SK-N-SH treated with all-trans-retinoic acid at 6 μM for 48 hours (cell line): ENCODE results near the gene HHATL.

ENCODE experiments used
- ATAC-seq: fragments of 200-7000 bp; cut with Tn5 transposase; 3 replicates; pipeline ENCODE4 v1.9.1; 2020; ENCODE audit warnings: mild to moderate bottlenecking, moderate library complexity
- ARNTL ChIP-seq: fragments of 450-650 bp; formaldehyde crosslinking; IDR thresholded peaks from 2 replicates; pipeline ENCODE4 v1.5.0; 2020; ENCODE audit warnings: low read depth, mild to moderate bottlenecking, moderate library complexity, borderline replicate concordance
- BACH2 ChIP-seq: fragments of 250-450 bp; sonication (Bioruptor Pico); IDR thresholded peaks from 2 replicates; pipeline ENCODE4 v1.9.0; 2021; ENCODE audit warnings: mild to moderate bottlenecking, borderline replicate concordance
- CSDC2 ChIP-seq: fragments of 250-450 bp; sonication (Bioruptor Pico); IDR thresholded peaks from 2 replicates; pipeline ENCODE4 v1.5.0; 2020; ENCODE audit warnings: mild to moderate bottlenecking, moderate library complexity
- OSR1 ChIP-seq: fragments of 250-450 bp; sonication (Bioruptor Pico); IDR thresholded peaks from 2 replicates; pipeline ENCODE4 v1.8.0; 2022; ENCODE audit warnings: moderate library complexity, mild to moderate bottlenecking, inconsistent platforms
- PPARA ChIP-seq: fragments of 250-450 bp; sonication (Bioruptor Pico); IDR thresholded peaks from 2 replicates; pipeline ENCODE4 v1.5.0; 2020; ENCODE audit warnings: mild to moderate bottlenecking, borderline replicate concordance
- SNAI2 ChIP-seq: fragments of 250-450 bp; sonication (Bioruptor Pico); IDR thresholded peaks from 2 replicates; pipeline ENCODE4 v1.5.0; 2020; ENCODE audit warnings: mild to moderate bottlenecking, moderate library complexity
- TCF4 ChIP-seq: fragments of 250-450 bp; sonication (Bioruptor Pico); IDR thresholded peaks from 2 replicates; pipeline ENCODE4 v1.8.0; 2021; ENCODE audit warnings: mild to moderate bottlenecking, moderate library complexity, borderline replicate concordance
- TOX ChIP-seq: fragments of 250-450 bp; sonication (Bioruptor Pico); IDR thresholded peaks from 2 replicates; pipeline ENCODE4 v1.8.0; 2021; ENCODE audit warnings: mild to moderate bottlenecking, moderate library complexity, borderline replicate concordance
- ZC3H10 ChIP-seq: fragments of 250-450 bp; sonication (Bioruptor Pico); IDR thresholded peaks from 2 replicates; pipeline ENCODE4 v1.5.1; 2021; ENCODE audit warnings: mild to moderate bottlenecking, moderate library complexity
- ZFP3 ChIP-seq: fragments of 250-450 bp; sonication (Bioruptor Pico); IDR thresholded peaks from 2 replicates; pipeline ENCODE4 v1.5.0; 2020; ENCODE audit warnings: mild to moderate bottlenecking, moderate library complexity
- ZNF565 ChIP-seq: fragments of 450-650 bp; formaldehyde crosslinking; conservative IDR thresholded peaks from 2 replicates; pipeline ENCODE4 v1.5.0; 2020; ENCODE audit warnings: low read depth, mild to moderate bottlenecking, moderate library complexity
- ZNF70 ChIP-seq: fragments of 450-650 bp; formaldehyde crosslinking; IDR thresholded peaks from 2 replicates; pipeline ENCODE4 v1.5.0; 2020; ENCODE audit warnings: mild to moderate bottlenecking, moderate library complexity
- ZNF8 ChIP-seq: fragments of 450-650 bp; formaldehyde crosslinking; IDR thresholded peaks from 2 replicates; pipeline ENCODE4 v1.5.0; 2020; ENCODE audit warnings: mild to moderate bottlenecking, moderate library complexity
- TF ChIP-seq, protein P1 (sequence below): fragments of 250-450 bp; sonication (Bioruptor Pico); IDR thresholded peaks from 2 replicates; pipeline ENCODE4 v1.5.0; 2020; ENCODE audit warnings: mild to moderate bottlenecking, moderate library complexity
- TF ChIP-seq, protein P2 (sequence below): fragments of 250-450 bp; sonication (Bioruptor Pico); IDR thresholded peaks from 2 replicates; pipeline ENCODE4 v1.8.0; 2021; ENCODE audit warnings: low read depth, mild to moderate bottlenecking, moderate library complexity, borderline replicate concordance
- TF ChIP-seq, protein P3 (sequence below): fragments of 250-450 bp; sonication (Bioruptor Pico); IDR thresholded peaks from 2 replicates; pipeline ENCODE4 v1.5.1; 2020; ENCODE audit warnings: low read depth, mild to moderate bottlenecking, moderate library complexity
- TF ChIP-seq, protein P4 (sequence below): fragments of 250-450 bp; sonication (Bioruptor Pico); IDR thresholded peaks from 2 replicates; pipeline ENCODE4 v1.5.1; 2021; ENCODE audit warnings: mild to moderate bottlenecking, moderate library complexity

Gene HHATL

DNA sequence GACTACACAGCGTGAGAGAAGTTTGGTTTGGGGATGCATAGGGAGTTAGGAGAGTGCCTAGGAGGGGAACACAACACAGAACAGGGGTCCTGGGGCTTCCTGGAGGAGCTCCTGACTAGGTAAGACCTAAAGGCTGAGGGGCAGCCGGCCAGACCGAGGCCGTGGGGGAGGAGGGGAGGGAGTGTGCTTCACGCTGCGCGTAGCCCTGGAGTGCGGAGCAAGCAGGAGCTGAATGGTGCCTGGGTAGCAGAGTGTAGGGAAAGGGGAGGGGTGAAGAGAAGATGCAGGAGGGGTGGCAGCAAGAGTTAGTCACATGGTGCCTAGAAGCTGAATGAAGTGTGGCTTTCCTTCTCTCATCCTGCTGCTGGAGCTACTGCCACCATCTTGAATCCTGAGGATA, 32.4 kb upstream of the HHATL start:
- no peak for ATAC-seq
- TF ChIP-seq CSDC2 (CRISPR knock-in tag) (no peak), ZNF70 (CRISPR knock-in tag) (no peak), BACH2 (no peak)
- TF ChIP-seq, protein P1, sequence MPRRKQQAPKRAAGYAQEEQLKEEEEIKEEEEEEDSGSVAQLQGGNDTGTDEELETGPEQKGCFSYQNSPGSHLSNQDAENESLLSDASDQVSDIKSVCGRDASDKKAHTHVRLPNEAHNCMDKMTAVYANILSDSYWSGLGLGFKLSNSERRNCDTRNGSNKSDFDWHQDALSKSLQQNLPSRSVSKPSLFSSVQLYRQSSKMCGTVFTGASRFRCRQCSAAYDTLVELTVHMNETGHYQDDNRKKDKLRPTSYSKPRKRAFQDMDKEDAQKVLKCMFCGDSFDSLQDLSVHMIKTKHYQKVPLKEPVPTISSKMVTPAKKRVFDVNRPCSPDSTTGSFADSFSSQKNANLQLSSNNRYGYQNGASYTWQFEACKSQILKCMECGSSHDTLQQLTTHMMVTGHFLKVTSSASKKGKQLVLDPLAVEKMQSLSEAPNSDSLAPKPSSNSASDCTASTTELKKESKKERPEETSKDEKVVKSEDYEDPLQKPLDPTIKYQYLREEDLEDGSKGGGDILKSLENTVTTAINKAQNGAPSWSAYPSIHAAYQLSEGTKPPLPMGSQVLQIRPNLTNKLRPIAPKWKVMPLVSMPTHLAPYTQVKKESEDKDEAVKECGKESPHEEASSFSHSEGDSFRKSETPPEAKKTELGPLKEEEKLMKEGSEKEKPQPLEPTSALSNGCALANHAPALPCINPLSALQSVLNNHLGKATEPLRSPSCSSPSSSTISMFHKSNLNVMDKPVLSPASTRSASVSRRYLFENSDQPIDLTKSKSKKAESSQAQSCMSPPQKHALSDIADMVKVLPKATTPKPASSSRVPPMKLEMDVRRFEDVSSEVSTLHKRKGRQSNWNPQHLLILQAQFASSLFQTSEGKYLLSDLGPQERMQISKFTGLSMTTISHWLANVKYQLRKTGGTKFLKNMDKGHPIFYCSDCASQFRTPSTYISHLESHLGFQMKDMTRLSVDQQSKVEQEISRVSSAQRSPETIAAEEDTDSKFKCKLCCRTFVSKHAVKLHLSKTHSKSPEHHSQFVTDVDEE (CRISPR knock-in tag): no peak

DNA sequence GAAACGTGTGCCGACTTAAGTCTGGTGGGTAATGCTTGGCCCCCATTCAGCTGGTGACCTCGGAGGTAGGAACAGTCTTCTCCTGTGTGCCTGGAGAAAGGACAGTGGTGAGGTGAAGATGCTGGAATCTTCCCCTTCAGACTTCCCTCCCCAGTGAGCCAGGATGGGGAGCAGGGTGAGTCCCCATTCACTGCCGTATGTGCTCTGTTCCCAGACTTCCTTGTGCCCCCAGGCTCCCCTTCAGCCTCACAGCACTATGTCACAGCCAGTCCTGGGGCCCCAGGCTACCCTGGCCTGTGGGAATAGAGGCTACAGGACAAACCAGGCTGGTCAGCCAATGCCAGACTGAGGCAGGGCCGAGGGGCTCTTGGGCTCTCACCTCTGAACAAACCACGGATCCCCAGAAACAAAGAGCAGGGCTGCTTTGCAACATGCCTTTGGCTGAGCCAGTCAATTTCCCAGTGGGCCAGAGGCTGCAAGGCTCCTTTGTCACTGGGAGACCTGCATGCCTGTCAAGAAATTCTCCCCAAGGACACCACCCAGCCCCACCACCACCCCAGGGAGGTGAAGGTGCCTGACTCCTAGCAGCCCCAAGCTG, 31.8 kb upstream of the HHATL start:
- ATAC-seq: no peak
- TF ChIP-seq ZNF565 (CRISPR knock-in tag): no peak
- no peak for TF ChIP-seq ZC3H10
- TF ChIP-seq, protein P2, sequence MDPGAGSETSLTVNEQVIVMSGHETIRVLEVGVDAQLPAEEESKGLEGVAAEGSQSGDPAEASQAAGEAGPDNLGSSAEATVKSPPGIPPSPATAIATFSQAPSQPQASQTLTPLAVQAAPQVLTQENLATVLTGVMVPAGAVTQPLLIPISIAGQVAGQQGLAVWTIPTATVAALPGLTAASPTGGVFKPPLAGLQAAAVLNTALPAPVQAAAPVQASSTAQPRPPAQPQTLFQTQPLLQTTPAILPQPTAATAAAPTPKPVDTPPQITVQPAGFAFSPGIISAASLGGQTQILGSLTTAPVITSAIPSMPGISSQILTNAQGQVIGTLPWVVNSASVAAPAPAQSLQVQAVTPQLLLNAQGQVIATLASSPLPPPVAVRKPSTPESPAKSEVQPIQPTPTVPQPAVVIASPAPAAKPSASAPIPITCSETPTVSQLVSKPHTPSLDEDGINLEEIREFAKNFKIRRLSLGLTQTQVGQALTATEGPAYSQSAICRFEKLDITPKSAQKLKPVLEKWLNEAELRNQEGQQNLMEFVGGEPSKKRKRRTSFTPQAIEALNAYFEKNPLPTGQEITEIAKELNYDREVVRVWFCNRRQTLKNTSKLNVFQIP (CRISPR knock-in tag): no peak
- TF ChIP-seq TCF4 (CRISPR knock-in tag): no peak
- TF ChIP-seq TOX (CRISPR knock-in tag): no peak
- TF ChIP-seq, protein P1 (CRISPR knock-in tag): no peak
- no peak for TF ChIP-seq ZNF70 (CRISPR knock-in tag)
- no peak for TF ChIP-seq OSR1 (CRISPR knock-in tag)
- TF ChIP-seq PPARA (CRISPR knock-in tag): no peak
- TF ChIP-seq ARNTL (CRISPR knock-in tag): no peak
- no peak for TF ChIP-seq SNAI2 (CRISPR knock-in tag)
- TF ChIP-seq, protein P3, sequence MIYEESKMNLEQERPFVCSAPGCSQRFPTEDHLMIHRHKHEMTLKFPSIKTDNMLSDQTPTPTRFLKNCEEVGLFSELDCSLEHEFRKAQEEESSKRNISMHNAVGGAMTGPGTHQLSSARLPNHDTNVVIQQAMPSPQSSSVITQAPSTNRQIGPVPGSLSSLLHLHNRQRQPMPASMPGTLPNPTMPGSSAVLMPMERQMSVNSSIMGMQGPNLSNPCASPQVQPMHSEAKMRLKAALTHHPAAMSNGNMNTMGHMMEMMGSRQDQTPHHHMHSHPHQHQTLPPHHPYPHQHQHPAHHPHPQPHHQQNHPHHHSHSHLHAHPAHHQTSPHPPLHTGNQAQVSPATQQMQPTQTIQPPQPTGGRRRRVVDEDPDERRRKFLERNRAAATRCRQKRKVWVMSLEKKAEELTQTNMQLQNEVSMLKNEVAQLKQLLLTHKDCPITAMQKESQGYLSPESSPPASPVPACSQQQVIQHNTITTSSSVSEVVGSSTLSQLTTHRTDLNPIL: no peak
- TF ChIP-seq BACH2: no peak
- no peak for TF ChIP-seq ZFP3 (CRISPR knock-in tag)
- TF ChIP-seq, all 23 proteins: peak for 0

DNA sequence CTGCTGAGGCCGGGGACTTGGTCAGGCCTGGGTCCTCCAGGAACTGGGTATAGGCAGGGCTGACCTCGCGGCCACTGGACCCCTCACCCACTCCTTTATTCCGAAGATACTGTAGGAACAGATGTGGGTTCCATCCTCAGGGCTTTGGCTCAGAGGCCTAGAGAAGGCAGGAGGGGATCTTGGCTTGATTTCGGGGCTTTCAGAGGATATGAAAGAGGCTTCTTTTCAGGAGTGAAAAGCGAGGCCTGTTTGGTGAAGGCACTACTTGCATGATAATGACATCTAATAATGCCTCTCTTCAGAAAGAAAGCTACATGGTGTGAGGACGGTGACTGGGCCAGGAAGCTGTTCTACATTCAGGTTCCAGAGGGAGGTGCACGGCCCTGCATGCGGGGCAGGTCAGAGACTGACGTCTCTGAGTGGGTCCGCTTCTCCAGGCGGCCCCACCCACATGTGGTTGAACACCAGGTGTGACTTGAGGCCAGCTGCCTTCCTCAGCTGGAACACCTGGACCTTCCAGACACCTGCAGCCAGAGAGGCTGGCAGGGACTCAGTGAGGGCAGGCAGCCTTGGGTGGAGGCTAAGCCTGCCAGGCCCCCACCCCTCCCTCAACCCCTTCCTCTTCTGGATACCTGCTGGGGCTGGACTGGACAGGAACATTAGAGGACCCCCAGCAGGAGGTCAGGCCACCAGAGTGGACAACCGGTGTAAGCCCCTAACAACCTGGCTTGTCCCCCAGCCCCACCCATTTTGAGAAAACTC, 31.1 kb upstream of the HHATL start:
- TF ChIP-seq PPARA (CRISPR knock-in tag) (no peak), ZC3H10 (no peak), ZFP3 (CRISPR knock-in tag) (no peak), ZNF8 (CRISPR knock-in tag) (no peak), SNAI2 (CRISPR knock-in tag) (no peak), TCF4 (CRISPR knock-in tag) (no peak), BACH2 (no peak), OSR1 (CRISPR knock-in tag) (no peak), CSDC2 (CRISPR knock-in tag) (no peak)
- TF ChIP-seq, protein P4, sequence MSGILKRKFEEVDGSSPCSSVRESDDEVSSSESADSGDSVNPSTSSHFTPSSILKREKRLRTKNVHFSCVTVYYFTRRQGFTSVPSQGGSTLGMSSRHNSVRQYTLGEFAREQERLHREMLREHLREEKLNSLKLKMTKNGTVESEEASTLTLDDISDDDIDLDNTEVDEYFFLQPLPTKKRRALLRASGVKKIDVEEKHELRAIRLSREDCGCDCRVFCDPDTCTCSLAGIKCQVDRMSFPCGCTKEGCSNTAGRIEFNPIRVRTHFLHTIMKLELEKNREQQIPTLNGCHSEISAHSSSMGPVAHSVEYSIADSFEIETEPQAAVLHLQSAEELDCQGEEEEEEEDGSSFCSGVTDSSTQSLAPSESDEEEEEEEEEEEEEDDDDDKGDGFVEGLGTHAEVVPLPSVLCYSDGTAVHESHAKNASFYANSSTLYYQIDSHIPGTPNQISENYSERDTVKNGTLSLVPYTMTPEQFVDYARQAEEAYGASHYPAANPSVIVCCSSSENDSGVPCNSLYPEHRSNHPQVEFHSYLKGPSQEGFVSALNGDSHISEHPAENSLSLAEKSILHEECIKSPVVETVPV (CRISPR knock-in tag): no peak
- ATAC-seq: no peak
